ENCODE measurements around the gene EN2.

DNA sequence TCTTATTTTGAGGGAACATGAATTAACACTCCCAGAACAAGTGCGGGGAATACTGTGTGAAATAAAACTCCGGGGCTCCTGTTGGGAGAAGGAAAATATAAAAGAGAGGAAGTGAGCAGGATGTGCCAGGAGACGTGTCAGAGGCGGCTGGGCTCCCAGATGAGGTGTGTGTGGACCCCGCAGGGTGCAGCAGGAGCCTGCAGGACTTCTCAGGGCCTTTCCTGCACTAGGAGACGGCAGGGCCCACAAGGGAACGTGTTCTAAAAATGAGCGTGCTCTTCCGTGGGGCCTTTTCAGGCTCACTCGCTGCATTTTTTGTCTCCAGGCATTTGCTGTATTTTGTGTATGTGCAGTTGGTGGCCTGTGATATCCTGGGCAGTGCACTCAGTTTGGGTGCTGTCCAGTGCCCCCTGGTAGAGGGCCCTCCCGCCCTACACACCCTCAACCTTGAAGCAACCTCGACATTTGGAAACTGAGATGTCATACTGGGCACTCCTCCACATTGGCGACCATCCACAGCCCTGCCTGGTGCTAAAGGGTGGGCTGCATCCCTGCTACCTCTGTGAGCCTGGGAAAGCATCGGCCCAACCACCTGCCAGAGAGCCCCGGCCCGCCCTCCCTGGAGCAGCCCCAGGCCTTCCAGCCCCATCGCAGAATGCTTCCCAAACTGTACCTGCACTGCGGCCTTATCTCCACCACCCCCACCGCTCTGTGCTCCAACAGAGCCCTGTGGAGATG lies 35.2 kb upstream of the EN2 start:
- TF ChIP-seq, protein P1, sequence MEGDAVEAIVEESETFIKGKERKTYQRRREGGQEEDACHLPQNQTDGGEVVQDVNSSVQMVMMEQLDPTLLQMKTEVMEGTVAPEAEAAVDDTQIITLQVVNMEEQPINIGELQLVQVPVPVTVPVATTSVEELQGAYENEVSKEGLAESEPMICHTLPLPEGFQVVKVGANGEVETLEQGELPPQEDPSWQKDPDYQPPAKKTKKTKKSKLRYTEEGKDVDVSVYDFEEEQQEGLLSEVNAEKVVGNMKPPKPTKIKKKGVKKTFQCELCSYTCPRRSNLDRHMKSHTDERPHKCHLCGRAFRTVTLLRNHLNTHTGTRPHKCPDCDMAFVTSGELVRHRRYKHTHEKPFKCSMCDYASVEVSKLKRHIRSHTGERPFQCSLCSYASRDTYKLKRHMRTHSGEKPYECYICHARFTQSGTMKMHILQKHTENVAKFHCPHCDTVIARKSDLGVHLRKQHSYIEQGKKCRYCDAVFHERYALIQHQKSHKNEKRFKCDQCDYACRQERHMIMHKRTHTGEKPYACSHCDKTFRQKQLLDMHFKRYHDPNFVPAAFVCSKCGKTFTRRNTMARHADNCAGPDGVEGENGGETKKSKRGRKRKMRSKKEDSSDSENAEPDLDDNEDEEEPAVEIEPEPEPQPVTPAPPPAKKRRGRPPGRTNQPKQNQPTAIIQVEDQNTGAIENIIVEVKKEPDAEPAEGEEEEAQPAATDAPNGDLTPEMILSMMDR (IDR thresholded peaks at IDR 0.05; ENCODE audit: borderline replicate concordance, extremely low read depth, low read length, poor library complexity, severe bottlenecking): no peak
- no peak for TF ChIP-seq EZH2 (IDR thresholded peaks at IDR 0.05; ENCODE audit: borderline replicate concordance, low read depth, low read length, severe bottlenecking)

Measured in DND-41 (cell line).